SU-DHL-6 (cell line): Measurements from ENCODE around the gene CETP.

ENCODE experiments used
- H2AFZ ChIP-seq: fragments of 200-600 bp; sonication (generic); 2 replicates; pipeline ENCODE4 v1.6.1; 2014; ENCODE audit warnings: low read depth, mild to moderate bottlenecking, moderate library complexity, mixed read lengths, antibody characterized with exemption, low read length; ENCODE audit not compliant: severe bottlenecking
- H3F3A ChIP-seq: fragments of 200-600 bp; shearing (Covaris generic); 2 replicates; pipeline ENCODE4 v1.6.0; 2016; ENCODE audit warnings: antibody characterized with exemption, mild to moderate bottlenecking; ENCODE audit not compliant: insufficient read depth
- H3K27ac ChIP-seq: fragments of 200-600 bp; sonication (generic); 2 replicates; pipeline ENCODE4 v1.5.1; 2016; ENCODE audit warnings: low read depth, mild to moderate bottlenecking, low read length, moderate library complexity, mixed read lengths
- H3K27me3 ChIP-seq: fragments of 200-600 bp; sonication (generic), shearing (Covaris generic); 2 replicates; pipeline ENCODE4 v1.6.0; 2014; ENCODE audit warnings: mild to moderate bottlenecking, low read length
- H3K36me3 ChIP-seq: fragments of 200-600 bp; sonication (generic); 2 replicates; pipeline ENCODE4 v1.6.1; 2014; ENCODE audit warnings: mild to moderate bottlenecking, low read length, mixed read lengths
- H3K4me2 ChIP-seq: fragments of 300-600, 200-600 bp; shearing (Covaris generic), sonication (generic); 2 replicates; pipeline ENCODE4 v1.6.0; 2014; ENCODE audit warnings: low read length, low read depth, mild to moderate bottlenecking; ENCODE audit not compliant: poor library complexity, severe bottlenecking
- H3K4me3 ChIP-seq: fragments of 200-600 bp; sonication (generic); 2 replicates; pipeline ENCODE4 v1.5.1; 2014; ENCODE audit warnings: antibody characterized with exemption, low read length, mild to moderate bottlenecking, mixed read lengths; ENCODE audit not compliant: insufficient read depth, poor library complexity, severe bottlenecking
- H3K79me2 ChIP-seq: fragments of 200-600 bp; sonication (generic); 2 replicates; pipeline ENCODE4 v1.6.1; 2014; ENCODE audit warnings: mild to moderate bottlenecking, low read length, moderate library complexity; ENCODE audit not compliant: insufficient read depth
- H3K9ac ChIP-seq: fragments of 200-600 bp; sonication (generic); 2 replicates; pipeline ENCODE4 v1.7.0; 2014; ENCODE audit warnings: mild to moderate bottlenecking, low read length
- H3K9me2 ChIP-seq: fragments of 200-600 bp; sonication (generic); replicated peaks from 2 replicates; pipeline ENCODE4 v1.6.1; 2014; ENCODE audit warnings: low read length; ENCODE audit not compliant: insufficient read depth
- H3K9me3 ChIP-seq: fragments of 200-600 bp; sonication (generic); 2 replicates; pipeline ENCODE4 v1.6.1; 2014; ENCODE audit warnings: low read length, mixed read lengths; ENCODE audit not compliant: insufficient read depth
- H4K20me1 ChIP-seq: fragments of 200-600 bp; sonication (generic); 2 replicates; pipeline ENCODE4 v1.6.1; 2014; ENCODE audit warnings: low read depth, mild to moderate bottlenecking, antibody characterized with exemption, low read length, moderate library complexity, mixed read lengths
- CTCF ChIP-seq: fragments of 200-600 bp; sonication (generic); IDR thresholded peaks from one replicate; pipeline ENCODE4 v1.5.1; 2017; ENCODE audit warnings: antibody characterized with exemption, mild to moderate bottlenecking, low read length, moderate library complexity; ENCODE audit not compliant: insufficient read depth, poor library complexity, severe bottlenecking
- EZH2phosphoT487 ChIP-seq: fragments of 200-600 bp; sonication (generic), shearing (Covaris generic); conservative IDR thresholded peaks from 2 replicates; pipeline ENCODE4 v1.6.1; 2018; ENCODE audit warnings: mild to moderate bottlenecking, antibody characterized with exemption, low read length, moderate library complexity, mixed read lengths

The CETP gene

GRCh38 chr16:56941856-56942331, 19.9 kb upstream of the CETP start:
- TF ChIP-seq CTCF (no peak), EZH2phosphoT487 (no peak)
- no peaks in the 10 kb centered on the region for H3K9me3 ChIP-seq
- H3K4me2 ChIP-seq = peak overlapping the region; percentile 50
- no peak overlapping the region for H3K4me3 ChIP-seq
- H3K9me2 ChIP-seq = no peaks in the 10 kb centered on the region
- no peaks in the 10 kb centered on the region for H3K27me3 ChIP-seq
- no peak overlapping the region for H2AFZ ChIP-seq
- H3K27ac ChIP-seq = peak overlapping the region; percentile 83
- H4K20me1 ChIP-seq = peaks cover 9% of the 10 kb centered on the region; the same call in 1 of the 2 replicates
- peaks cover 84% of the 10 kb centered on the region for H3F3A ChIP-seq
- peaks cover 55% of the 10 kb centered on the region for H3K36me3 ChIP-seq
- H3K79me2 ChIP-seq = peaks cover 22% of the 10 kb centered on the region
- H3K9ac ChIP-seq = no peak overlapping the region

DNA sequence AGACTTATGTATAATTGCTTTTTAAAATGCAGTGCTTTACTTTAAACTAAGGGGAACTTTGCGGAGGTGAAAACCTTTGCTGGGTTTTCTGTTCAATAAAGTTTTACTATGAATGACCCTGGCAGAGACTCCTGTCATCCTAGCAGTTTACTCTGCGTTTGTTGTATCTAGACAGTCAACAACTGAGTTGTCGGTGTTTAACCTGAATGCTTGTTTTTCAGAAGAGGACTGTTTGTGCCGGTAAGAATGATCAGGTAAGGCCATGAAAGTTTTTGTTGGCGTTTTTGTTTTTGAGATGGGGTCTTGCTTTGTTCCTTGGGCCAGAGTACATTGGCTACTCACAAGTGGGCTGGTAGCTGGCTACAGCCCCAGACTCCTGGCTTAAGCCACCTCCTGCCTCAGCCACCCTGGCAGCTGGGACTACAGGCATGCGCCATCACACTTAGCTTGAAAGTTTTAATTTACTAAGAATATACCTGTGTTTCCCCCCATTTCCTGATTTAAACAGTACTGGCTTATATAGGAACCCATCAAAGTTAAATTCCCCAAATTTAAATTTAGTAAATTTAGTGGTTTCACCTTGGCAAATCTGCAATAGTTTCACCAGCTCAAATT, 17.9 kb upstream of the CETP start:
- H4K20me1 ChIP-seq = no peaks in the 10 kb centered on the region; the same call in 1 of the 2 replicates
- no peak overlapping the region for H2AFZ ChIP-seq
- H3K4me2 ChIP-seq = no peak overlapping the region
- H3K9ac ChIP-seq = no peak overlapping the region
- no peaks in the 10 kb centered on the region for H3K9me2 ChIP-seq
- peaks cover 44% of the 10 kb centered on the region for H3K36me3 ChIP-seq
- H3K4me3 ChIP-seq = no peak overlapping the region
- H3K9me3 ChIP-seq = no peaks in the 10 kb centered on the region
- H3K79me2 ChIP-seq = peaks cover 5% of the 10 kb centered on the region; the same call in 1 of the 2 replicates
- H3K27ac ChIP-seq = peak overlapping the region; percentile 83
- TF ChIP-seq CTCF = no peak
- no peak for TF ChIP-seq EZH2phosphoT487
- H3K27me3 ChIP-seq = no peaks in the 10 kb centered on the region
- H3F3A ChIP-seq = peaks cover 83% of the 10 kb centered on the region

DNA sequence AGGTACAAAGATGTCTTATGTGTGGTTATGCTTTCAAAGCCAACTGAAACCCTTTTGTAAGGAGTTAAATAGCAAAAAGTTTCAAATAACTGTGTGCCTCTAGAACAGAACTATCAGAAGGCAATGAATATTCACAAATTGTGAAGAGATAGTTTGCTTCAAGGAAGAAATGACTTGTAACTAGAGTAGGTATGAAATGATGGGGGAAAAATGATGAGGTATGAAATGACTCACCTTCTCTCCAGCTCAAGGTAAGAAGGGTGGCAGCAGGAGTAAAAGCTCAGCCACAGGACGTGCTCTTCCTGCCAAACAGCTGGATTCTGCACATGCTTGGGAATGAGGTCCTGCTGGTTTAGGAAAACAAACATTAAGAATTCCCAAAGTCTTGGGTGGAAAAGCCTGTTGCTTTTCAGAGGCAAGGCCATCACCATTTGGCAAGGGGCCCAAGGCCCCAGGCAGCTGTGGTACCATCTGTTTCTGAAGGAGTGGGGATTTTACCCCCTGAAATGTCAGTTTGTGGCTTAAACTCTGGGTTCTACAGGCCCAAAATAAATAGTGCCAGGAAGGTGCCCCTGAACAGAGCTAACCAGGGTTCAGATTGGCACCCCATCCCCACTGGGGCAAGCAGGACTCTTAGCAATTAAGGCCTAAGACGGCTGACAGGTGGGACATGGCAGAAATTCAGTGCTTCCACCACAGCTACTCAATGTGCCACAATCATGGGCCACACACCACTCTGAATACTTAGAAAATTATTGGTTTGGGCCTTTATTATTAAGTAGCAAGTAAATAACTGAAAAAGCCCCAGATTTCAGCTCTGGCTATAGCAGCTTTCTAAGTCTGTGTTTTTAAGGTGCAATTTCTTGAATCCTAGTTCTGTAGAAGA, 16.6 kb upstream of the CETP start:
- H3F3A ChIP-seq = peaks cover 74% of the 10 kb centered on the region
- no peaks in the 10 kb centered on the region for H4K20me1 ChIP-seq
- H3K4me3 ChIP-seq = no peak overlapping the region
- H3K79me2 ChIP-seq = no peaks in the 10 kb centered on the region
- no peak overlapping the region for H3K9ac ChIP-seq
- H3K9me3 ChIP-seq = no peaks in the 10 kb centered on the region
- H3K36me3 ChIP-seq = peaks cover 30% of the 10 kb centered on the region
- no peaks in the 10 kb centered on the region for H3K27me3 ChIP-seq
- no peak overlapping the region for H3K4me2 ChIP-seq
- H3K27ac ChIP-seq = peak overlapping the region; percentile 36; the same call in 1 of the 2 replicates
- TF ChIP-seq CTCF (no peak), EZH2phosphoT487 (no peak)
- H3K9me2 ChIP-seq = no peaks in the 10 kb centered on the region
- H2AFZ ChIP-seq = no peak overlapping the region
